Activated CD8-positive, alpha-beta memory T cell treated with anti-CD3 and anti-CD28 coated beads, Interleukin-2, amount 50 U/mL, for 24 hours (primary cell): ENCODE data around the gene COX8A.

Experiments
- DNase-seq: peaks from one replicate; pipeline ENCODE4 v3.0.0-alpha.2; 2020; ENCODE audit errors: extremely low read depth

The COX8A gene

GRCh38 chr11:64003807-64004589 lies 29.6 kb downstream of the COX8A start:
- DNase-seq: no peak

- no peak for DNase-seq
Observed at GRCh38 chr11:64004590-64004984, 30.2 kb downstream of the COX8A start.

GRCh38 chr11:64005691-64006090 lies 31.3 kb downstream of the COX8A start:
- no peak for DNase-seq

- DNase-seq: no peak
Observed at GRCh38 chr11:64006398-64006797, 32.0 kb downstream of the COX8A start.

GRCh38 chr11:64007160-64007628 lies 32.8 kb downstream of the COX8A start:
- DNase-seq: no peak

GRCh38 chr11:64007629-64008282 lies 33.3 kb downstream of the COX8A start:
- DNase-seq: no peak

GRCh38 chr11:64008283-64008913 lies 34.0 kb downstream of the COX8A start:
- no peak for DNase-seq

GRCh38 chr11:64008914-64009633 lies 34.7 kb downstream of the COX8A start:
- no peak for DNase-seq

GRCh38 chr11:64009710-64010109 lies 35.3 kb downstream of the COX8A start:
- DNase-seq: no peak

- DNase-seq: no peak
Observed at GRCh38 chr11:64010783-64011182, 36.4 kb downstream of the COX8A start.

- no peak for DNase-seq
Observed at GRCh38 chr11:64011371-64011770, 37.0 kb downstream of the COX8A start.

GRCh38 chr11:64013141-64013896 lies 38.9 kb downstream of the COX8A start:
- DNase-seq: no peak

GRCh38 chr11:64014356-64014755 lies 39.9 kb downstream of the COX8A start:
- DNase-seq: no peak

- no peak for DNase-seq
Observed at GRCh38 chr11:64015510-64015909, 41.1 kb downstream of the COX8A start.

GRCh38 chr11:64015935-64016845 lies 41.8 kb downstream of the COX8A start:
- DNase-seq: no peak

GRCh38 chr11:64017945-64018224 lies 43.5 kb downstream of the COX8A start:
- DNase-seq: no peak

GRCh38 chr11:64018310-64018709 lies 43.9 kb downstream of the COX8A start:
- DNase-seq: no peak

GRCh38 chr11:64019106-64020037 lies 45.0 kb downstream of the COX8A start:
- no peak for DNase-seq

- no peak for DNase-seq
Observed at GRCh38 chr11:64020976-64021756, 46.7 kb downstream of the COX8A start.
